PC-9 (cell line): ENCODE measurements around the gene DPEP1.

ENCODE experiments used
- CTCF ChIP-seq: fragments of 200-600 bp; sonication (generic); conservative IDR thresholded peaks from 2 replicates; pipeline ENCODE4 v1.6.1; 2017; ENCODE audit warnings: mixed run types, antibody characterized with exemption, mild to moderate bottlenecking, moderate library complexity
- EZH2 ChIP-seq: fragments of 200-600 bp; sonication (generic); IDR thresholded peaks from 2 replicates; pipeline ENCODE4 v1.8.0; 2017; ENCODE audit warnings: antibody characterized with exemption, low read depth

- no peak for TF ChIP-seq CTCF
- TF ChIP-seq EZH2 = no peak
Observed at GRCh38 chr16:89586853-89587252, 26.6 kb upstream of the DPEP1 start.
